HG02678 (cell line): ENCODE data around the gene ZNF57.
"Not testable (repeated sequence)": the region's sequence is repeated elsewhere in the genome, so short reads cannot be mapped to it uniquely, and the experiment has no call there.

Source experiments
- ATAC-seq: cut with Tn5 transposase; IDR thresholded peaks from one replicate; pipeline ENCODE4 v1.9.1; 2021; ENCODE audit warnings: mild to moderate bottlenecking, moderate library complexity; ENCODE audit not compliant: unreplicated experiment

ZNF57 gene

DNA sequence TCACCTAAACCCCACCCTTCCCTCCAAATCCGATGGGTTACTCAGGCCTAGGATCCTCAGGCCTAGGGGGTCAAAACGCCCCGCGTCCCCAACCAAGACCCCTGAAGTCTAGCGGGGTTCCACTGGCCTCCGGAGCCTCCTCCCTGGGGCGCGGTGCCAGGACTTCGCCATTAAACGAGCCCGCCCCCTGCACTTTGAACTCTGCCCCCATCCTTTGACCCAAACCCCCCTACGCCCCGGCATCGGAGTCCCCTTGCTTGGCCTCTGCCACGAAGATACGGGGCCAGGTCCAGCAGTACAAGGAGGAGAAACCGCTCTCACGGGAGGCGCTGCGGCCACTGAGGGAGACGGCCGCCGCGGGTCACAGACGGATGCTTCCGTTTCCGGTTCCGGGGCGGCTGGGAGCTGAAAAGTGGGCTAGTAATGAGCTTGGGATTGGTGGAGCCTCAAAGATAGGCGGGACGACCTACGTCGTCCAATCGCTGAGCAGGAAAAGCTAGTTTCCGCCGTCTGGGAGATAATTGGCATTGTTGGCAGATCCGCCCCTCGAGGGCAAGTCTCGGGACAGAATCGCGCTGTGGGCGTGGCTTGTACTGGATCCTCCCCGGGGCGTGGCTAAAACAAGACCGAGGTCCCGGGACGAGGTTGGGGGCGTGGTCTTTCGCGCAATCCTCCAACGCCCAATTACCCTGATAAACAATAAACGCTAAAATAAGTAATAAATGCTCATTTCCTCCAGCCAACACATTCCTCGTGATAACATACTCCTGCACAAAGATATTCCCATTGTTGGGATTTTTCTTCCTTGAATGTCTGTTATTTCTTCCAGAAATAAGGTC, 49.8 kb downstream of the ZNF57 start:
- peak; percentile 94 for ATAC-seq

DNA sequence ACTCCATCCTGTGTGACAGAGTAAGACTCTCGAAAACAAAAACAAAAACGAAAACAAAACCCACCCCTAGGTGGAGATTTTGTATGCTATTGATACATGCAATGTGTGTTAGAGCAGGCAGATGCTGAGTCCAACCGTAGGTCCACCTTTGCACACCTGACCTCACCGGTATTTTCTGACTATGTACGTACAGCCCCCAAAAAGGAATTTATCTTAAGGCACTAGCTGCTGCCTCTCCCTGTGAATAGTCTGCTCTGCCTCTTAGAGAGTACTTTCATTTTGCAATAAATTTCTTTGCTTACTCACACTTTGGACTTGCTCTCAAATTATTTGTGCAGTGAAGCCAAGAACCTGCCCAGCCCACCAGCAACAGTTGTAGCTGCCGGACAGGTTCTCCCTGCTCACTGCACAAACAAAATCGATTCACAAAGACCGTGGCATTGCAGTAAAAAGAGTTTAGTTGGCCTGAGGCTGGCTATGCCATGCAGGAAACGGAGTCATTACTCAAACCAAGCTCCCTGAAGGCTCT, 52.3 kb downstream of the ZNF57 start:
- ATAC-seq: no peak

DNA sequence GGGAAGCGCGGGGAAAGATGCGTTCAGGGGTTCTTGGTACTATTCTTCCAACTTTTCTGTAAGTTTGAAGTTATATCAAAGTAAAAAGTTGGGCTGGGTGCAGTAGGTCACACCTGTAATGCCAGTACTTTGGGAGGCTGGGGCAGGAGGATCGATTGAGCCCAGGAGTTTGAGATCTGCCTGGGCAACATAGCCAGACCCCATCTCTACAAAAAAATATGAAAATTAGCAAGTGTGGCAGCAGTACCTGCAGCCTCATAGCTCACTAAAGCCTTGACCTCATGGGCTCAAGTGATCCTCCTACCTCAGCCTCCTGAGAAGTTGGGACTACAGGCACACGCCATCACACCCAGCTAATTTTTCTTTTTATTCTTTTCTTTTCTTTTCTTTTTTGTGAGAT, 56.4 kb downstream of the ZNF57 start:
- ATAC-seq: no peak

DNA sequence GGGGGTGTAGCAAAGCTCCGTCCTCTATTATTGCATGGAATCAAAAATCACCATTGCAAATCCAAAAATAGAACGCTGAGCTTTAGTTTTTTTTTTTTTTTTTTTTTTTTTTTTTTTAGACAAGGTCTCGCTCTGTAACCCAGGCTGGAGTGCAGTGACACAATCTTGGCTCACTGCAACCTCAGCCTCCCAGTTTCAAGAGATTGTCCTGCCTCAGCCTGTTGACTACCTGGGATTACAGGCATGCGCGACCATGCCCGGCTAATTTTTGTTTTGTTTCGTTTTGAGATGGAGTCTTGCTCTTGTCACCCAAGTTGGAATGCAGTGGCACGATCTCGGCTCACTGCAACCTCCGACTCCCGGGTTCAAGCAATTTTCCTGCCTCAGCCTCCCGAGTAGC, 59.4 kb downstream of the ZNF57 start:
- no peak for ATAC-seq

DNA sequence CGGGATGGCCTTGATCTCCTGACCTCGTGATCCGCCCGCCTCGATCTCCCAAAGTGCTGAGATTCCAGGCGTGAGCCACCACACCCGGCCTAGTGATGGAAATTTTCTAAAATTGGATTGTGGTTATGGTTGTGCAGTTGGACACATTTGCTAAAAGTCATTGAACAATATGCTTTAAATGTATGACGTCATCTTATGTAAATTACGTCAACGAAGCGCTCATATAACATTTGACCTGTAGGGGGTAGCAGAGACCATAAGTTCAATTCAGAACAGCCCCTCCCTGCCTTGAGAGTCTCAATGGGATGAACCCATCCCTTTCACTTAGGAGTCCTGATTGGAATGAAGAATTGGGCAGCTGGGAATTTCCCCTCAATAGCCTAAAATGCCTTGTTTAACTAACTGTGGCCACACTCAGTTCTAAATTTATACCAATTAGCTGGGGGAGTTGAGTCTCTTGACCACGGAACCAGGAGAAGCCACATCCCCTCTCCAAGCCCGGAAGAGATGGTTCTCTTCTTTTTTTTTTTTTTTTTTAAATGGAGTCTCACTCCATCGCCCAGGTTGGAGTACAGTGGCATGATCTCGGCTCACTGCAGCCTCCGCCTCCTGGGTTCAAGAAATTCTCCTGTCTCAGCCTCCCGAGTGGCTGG, 61.4 kb downstream of the ZNF57 start:
- ATAC-seq: no peak

DNA sequence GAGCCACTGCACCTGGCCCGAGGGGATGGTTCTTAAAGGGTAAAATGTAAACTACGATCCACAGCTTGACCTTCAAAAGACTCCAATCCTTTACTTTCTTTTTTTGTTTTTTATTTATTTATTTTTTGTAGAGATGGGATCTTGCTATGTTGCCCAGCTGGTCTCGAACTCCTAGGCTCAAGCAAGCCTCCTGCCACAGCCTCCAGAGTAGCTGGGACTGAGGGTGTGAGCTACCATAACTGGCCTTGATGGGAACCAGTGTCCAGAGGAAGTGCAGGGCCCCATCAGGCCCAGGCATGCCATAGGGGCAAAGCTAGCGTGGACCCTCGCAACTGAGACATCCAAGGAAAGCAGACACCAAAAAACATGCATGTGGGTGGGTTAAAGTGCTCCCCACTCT, 62.4 kb downstream of the ZNF57 start:
- no peak for ATAC-seq

DNA sequence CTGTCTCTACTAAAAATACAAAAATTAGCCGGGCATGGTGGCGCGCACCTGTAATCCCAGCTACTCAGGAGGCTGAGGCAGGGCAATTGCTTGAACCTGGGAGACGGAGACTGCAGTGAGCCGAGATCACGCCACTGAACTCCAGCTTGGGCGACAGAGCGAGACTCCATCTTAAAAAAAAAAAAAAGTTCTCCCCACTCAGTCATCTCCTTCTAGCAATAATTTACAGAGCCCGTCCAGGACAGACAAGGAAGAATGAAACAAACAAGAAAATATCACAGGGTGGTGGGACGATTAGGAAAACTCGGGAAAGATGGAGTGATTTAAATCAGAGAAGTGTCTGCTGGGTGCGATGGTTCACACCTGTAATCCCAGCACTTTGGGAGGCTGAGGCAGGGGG, 62.9 kb downstream of the ZNF57 start:
- ATAC-seq: not testable (repeated sequence)

DNA sequence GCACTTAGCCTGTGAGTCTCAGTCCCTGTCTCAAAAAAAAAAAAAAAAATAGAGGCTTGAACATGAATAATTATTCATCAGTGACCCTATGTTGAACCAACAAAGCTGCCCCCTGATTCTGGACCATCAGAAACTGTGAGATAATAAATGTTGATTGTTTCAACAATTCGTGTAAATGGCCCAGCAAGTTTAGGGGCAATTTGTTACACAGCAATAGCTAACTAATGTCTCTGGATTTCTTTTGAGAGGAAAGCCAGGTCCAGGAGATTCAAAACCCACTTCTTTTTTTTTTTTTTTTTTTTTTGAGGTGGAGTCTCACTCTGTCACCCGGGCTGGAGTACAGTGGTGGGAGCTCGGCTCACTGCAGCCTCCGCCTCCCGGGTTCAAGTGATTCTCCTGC, 64.1 kb downstream of the ZNF57 start:
- ATAC-seq: no peak

DNA sequence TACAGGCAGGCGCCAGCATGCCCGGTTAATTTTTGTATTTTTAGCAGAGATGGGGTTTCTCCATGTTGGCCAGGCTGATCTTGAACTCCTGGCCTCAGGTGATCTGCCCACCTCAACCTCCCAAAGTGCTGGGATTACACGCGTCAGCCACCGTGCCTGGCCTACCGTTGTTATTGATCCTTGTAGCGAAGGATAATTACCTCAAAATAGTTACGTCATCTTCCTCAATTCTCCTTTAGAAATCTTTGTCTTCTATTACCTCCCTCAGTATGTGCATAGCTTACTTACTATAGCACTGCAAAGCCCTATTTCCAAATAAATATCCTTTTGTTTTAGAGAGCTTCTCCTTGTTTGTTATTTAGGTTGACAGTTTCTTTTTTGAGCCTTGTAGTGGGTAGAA, 67.2 kb downstream of the ZNF57 start:
- ATAC-seq: no peak
